K562 (cell line): ENCODE data around the gene SUPT3H. TPM values are rescaled to one million over a fixed set of nuclear protein-coding genes. Genes with fewer than 3 reads are reported as not detected.

Source experiments
- ATF1 ChIP-seq, 2 experiments: fragments of 450-650 bp in 1 of 2; IDR thresholded peaks; 2 replicates each; pipeline ENCODE4 v1.6.1; 2016; ENCODE audit warnings: missing compliant biosample characterization in 1 of 2, missing genetic modification characterization in 1 of 2
- CBX1 ChIP-seq: sonication (generic); IDR thresholded peaks from 2 replicates; pipeline ENCODE4 v1.6.1; 2016; ENCODE audit warnings: antibody characterized with exemption, low read depth, mild to moderate bottlenecking
- CREB3 ChIP-seq: fragments of 450-650 bp; conservative IDR thresholded peaks from 2 replicates; pipeline ENCODE4 v1.6.1; 2016; ENCODE audit warnings: missing genetic modification characterization, low read depth, mild to moderate bottlenecking, missing compliant biosample characterization, moderate library complexity
- CREBBP ChIP-seq: IDR thresholded peaks from one replicate; pipeline ENCODE4 v1.6.1; 2012; ENCODE audit warnings: low read depth, mild to moderate bottlenecking, control low read depth, inconsistent platforms, low read length
- CXXC5 ChIP-seq: fragments of 250-450 bp; sonication (Bioruptor Pico); IDR thresholded peaks from 2 replicates; pipeline ENCODE4 v1.8.0; 2022; ENCODE audit warnings: inconsistent platforms, mild to moderate bottlenecking, moderate library complexity
- E4F1 ChIP-seq: fragments of 250-450 bp; sonication (Bioruptor Pico); IDR thresholded peaks from 2 replicates; pipeline ENCODE4 v1.5.0; 2021; ENCODE audit warnings: mild to moderate bottlenecking, borderline replicate concordance
- HNRNPK ChIP-seq: fragments of 200-400 bp; formaldehyde crosslinking; IDR thresholded peaks from one replicate; pipeline ENCODE4 v1.6.1; 2018; ENCODE audit warnings: mild to moderate bottlenecking, low read depth, low read length; ENCODE audit not compliant: poor library complexity, severe bottlenecking
- HOXB6 ChIP-seq: fragments of 250-450 bp; sonication (Bioruptor Pico); IDR thresholded peaks from 2 replicates; pipeline ENCODE4 v1.5.1; 2022; ENCODE audit warnings: mild to moderate bottlenecking, borderline replicate concordance
- MAFG ChIP-seq: fragments of 450-650 bp; conservative IDR thresholded peaks from 2 replicates; pipeline ENCODE4 v1.6.1; 2016; ENCODE audit warnings: missing genetic modification characterization, missing compliant biosample characterization
- MEIS2 ChIP-seq: fragments of 450-650 bp; IDR thresholded peaks from 2 replicates; pipeline ENCODE4 v1.6.1; 2014; ENCODE audit warnings: mild to moderate bottlenecking; ENCODE audit not compliant: partially characterized antibody
- NCOA1 ChIP-seq: fragments of 450-650 bp; IDR thresholded peaks from 2 replicates; pipeline ENCODE4 v1.6.1; 2016; ENCODE audit warnings: low read depth
- NCOA4 ChIP-seq: fragments of 450-650 bp; IDR thresholded peaks from 2 replicates; pipeline ENCODE4 v1.6.1; 2018; ENCODE audit warnings: mild to moderate bottlenecking; ENCODE audit not compliant: partially characterized antibody
- PCBP1 ChIP-seq: fragments of 200-400 bp; formaldehyde crosslinking; IDR thresholded peaks from 2 replicates; pipeline ENCODE4 v1.6.1; 2018; ENCODE audit warnings: mild to moderate bottlenecking, low read depth, low read length; ENCODE audit not compliant: poor library complexity, severe bottlenecking
- PHB2 ChIP-seq: fragments of 450-650 bp; IDR thresholded peaks from 2 replicates; pipeline ENCODE4 v1.6.1; 2017; ENCODE audit warnings: low read depth
- SIN3A ChIP-seq, 2 experiments: fragments of 150-350 bp in 1 of 2; IDR thresholded peaks; 2 replicates each; pipeline ENCODE4 v1.6.1; 2011 to 2016; ENCODE audit warnings: borderline replicate concordance in 2 of 2, low read depth in 2 of 2, low read length in 2 of 2, mild to moderate bottlenecking in 2 of 2, moderate library complexity in 2 of 2; ENCODE audit not compliant: control insufficient read depth in 1 of 2
- UBTF ChIP-seq, 2 experiments: IDR thresholded peaks; 2 replicates each; pipeline ENCODE4 v1.6.1; 2012; ENCODE audit warnings: improper control_type of control experiment in 2 of 2, low read depth in 2 of 2, low read length in 2 of 2, borderline replicate concordance in 1 of 2
- USF2 ChIP-seq: sonication (generic); formaldehyde crosslinking; IDR thresholded peaks from 2 replicates; pipeline ENCODE4 v1.5.0; 2020; ENCODE audit warnings: missing genetic modification reagents
- ZEB2 ChIP-seq: fragments of 450-650 bp; IDR thresholded peaks from 2 replicates; pipeline ENCODE4 v1.6.1; 2016
- ZNF224 ChIP-seq: sonication (generic); formaldehyde crosslinking; IDR thresholded peaks from 2 replicates; pipeline ENCODE4 v1.8.0; 2022; ENCODE audit warnings: mild to moderate bottlenecking, missing genetic modification reagents
- ZNF311 ChIP-seq: fragments of 250-450 bp; sonication (Bioruptor Pico); IDR thresholded peaks from 2 replicates; pipeline ENCODE4 v1.4.0; 2020; ENCODE audit warnings: mild to moderate bottlenecking, moderate library complexity
- polyA plus RNA-seq, 8 experiments: library from polyadenylated mRNA; depleted of rRNA in 4 of 8; stranded (reverse) in 5 of 8; unstranded in 3 of 8; fragments of >200 nt; fragmentation: Nextera tagmentation in 2 of 8; fragmentation: Illumina TruSeq in 1 of 8; extraction: Ambion mirVana in 2 of 8; extraction: Trizol in 1 of 8; gene quantifications; 2 replicates each; pipeline versions ENCODE4 v1.2.1 to v1.2.3, GENCODE V29; 2011 to 2014; ENCODE audit warnings: inconsistent platforms in 1 of 8, missing spikeins in 1 of 8
- total RNA-seq, 7 experiments: library from RNA; depleted of rRNA in 6 of 7; stranded (reverse); fragments of >200 nt in 6 of 7; fragmentation: Illumina TruSeq in 2 of 7; extraction: Trizol in 2 of 7; gene quantifications; 2 replicates each; pipeline versions ENCODE4 v1.2.1 to v1.2.3, GENCODE V29; 2011 to 2021; ENCODE audit warnings: low replicate concordance in 1 of 7

SUPT3H gene
- total and polyA plus RNA-seq, 9 of the 15 experiments (the other 6 are each of a cell fraction or from before 2014, with no cell fraction given) = 7.2 to 16.3 (median 11.9) TPM

- TF ChIP-seq NCOA4 (no peak), CBX1 (no peak), CXXC5 (CRISPR knock-in tag) (no peak), CREB3 (tag) (no peak), ZEB2 (no peak), UBTF (IDR thresholded peaks at IDR 0.05; ENCODE audit: borderline replicate concordance in 1 of 2, low read depth in 2 of 2, low read length in 2 of 2) (no peak), CREBBP (no peak), MAFG (tag) (no peak), E4F1 (no peak), ZNF224 (CRISPR knock-in tag) (no peak), HNRNPK (no peak), PCBP1 (no peak), USF2 (CRISPR knock-in tag) (no peak), SIN3A (IDR thresholded peaks at IDR 0.05; ENCODE audit: borderline replicate concordance in 2 of 2, control insufficient read depth in 1 of 2, low read depth in 2 of 2, low read length in 2 of 2) (no peak), PHB2 (no peak), MEIS2 (peak; percentile 72), NCOA1 (no peak), ZNF311 (CRISPR knock-in tag) (no peak), HOXB6 (no peak), ATF1 (CRISPR knock-in tag; IDR thresholded peaks at IDR 0.05) (no peak), ATF1 (tag; IDR thresholded peaks at IDR 0.05) (peak; percentile 33; the same call in 1 of the 2 replicates)
Observed at GRCh38 chr6:45185403-45186251, 192.1 kb downstream of the SUPT3H start (continued).
